HuH-7 (cell line): ENCODE results near the gene CXCL12.

ENCODE experiments used
- DNase-seq: peaks from one replicate; pipeline ENCODE4 v3.0.0; 2011; ENCODE audit warnings: low spot score

CXCL12 gene

GRCh38 chr10:44399659-44400451 is 15.0 kb upstream of the CXCL12 start:
- no peak for DNase-seq

- DNase-seq: no peak
Observed at GRCh38 chr10:44398747-44399658, 14.1 kb upstream of the CXCL12 start.

GRCh38 chr10:44398271-44398670 is 13.4 kb upstream of the CXCL12 start:
- no peak for DNase-seq

- no peak for DNase-seq
Observed at GRCh38 chr10:44397476-44398225, 12.8 kb upstream of the CXCL12 start.

- DNase-seq: no peak
Observed at GRCh38 chr10:44396671-44397191, 11.8 kb upstream of the CXCL12 start.

GRCh38 chr10:44395902-44396670 is 11.2 kb upstream of the CXCL12 start:
- DNase-seq: no peak

- no peak for DNase-seq
Observed at GRCh38 chr10:44395396-44395795, 10.5 kb upstream of the CXCL12 start.

GRCh38 chr10:44394696-44395381 is 9.9 kb upstream of the CXCL12 start:
- DNase-seq: no peak

GRCh38 chr10:44393834-44394547 is 9.1 kb upstream of the CXCL12 start:
- no peak for DNase-seq

- no peak for DNase-seq
Observed at GRCh38 chr10:44393051-44393630, 8.2 kb upstream of the CXCL12 start.

- no peak for DNase-seq
Observed at GRCh38 chr10:44392420-44392819, 7.5 kb upstream of the CXCL12 start.

GRCh38 chr10:44391981-44392380 is 7.1 kb upstream of the CXCL12 start:
- DNase-seq: no peak

GRCh38 chr10:44390585-44391072 is 5.7 kb upstream of the CXCL12 start:
- DNase-seq: no peak

GRCh38 chr10:44389556-44389955 is 4.7 kb upstream of the CXCL12 start:
- DNase-seq: no peak

GRCh38 chr10:44389150-44389549 is 4.3 kb upstream of the CXCL12 start:
- no peak for DNase-seq

GRCh38 chr10:44388641-44389040 is 3.7 kb upstream of the CXCL12 start:
- no peak for DNase-seq

- no peak for DNase-seq
Observed at GRCh38 chr10:44387853-44388251, 3.0 kb upstream of the CXCL12 start.

GRCh38 chr10:44386546-44387052 is 1.7 kb upstream of the CXCL12 start:
- DNase-seq: peak; percentile 80

GRCh38 chr10:44385696-44386441 is 972 bp upstream of the CXCL12 start:
- DNase-seq: no peak
